HepG2 (cell line): ENCODE data around the gene ST8SIA4. TPM values are rescaled to one million over a fixed set of nuclear protein-coding genes. Genes with fewer than 3 reads are reported as not detected.

Experiments
- ATAC-seq: fragments of 200-7000 bp; cut with Tn5 transposase; 3 replicates; pipeline ENCODE4 v1.9.1; 2020; ENCODE audit warnings: mild to moderate bottlenecking, moderate library complexity
- BruUV-seq: library from RNA; stranded (reverse); fragments of 400-500 nt; replicated peaks from 2 replicates; lab custom pipeline; 2021; lab: Mats Ljungman, UMichigan
- CTCF ChIA-PET: fragments of 300-600 bp; formaldehyde crosslinking; extraction: SDS; loops from one replicate; lab custom pipeline; 2021; ENCODE audit warnings: low total read pairs, inconsistent platforms, low intra/inter-chr PET ratio; lab: Yijun Ruan, JAX
- POLR2A ChIA-PET: fragments of 350-600 bp; sonication (Branson Sonifier 250); formaldehyde crosslinking; loops from one replicate; lab custom pipeline; 2020; ENCODE audit warnings: antibody characterized with exemption, inconsistent platforms; lab: Yijun Ruan, JAX
- DNase-seq: peaks from one replicate; pipeline ENCODE4 v3.0.0-alpha.2; 2015; ENCODE audit warnings: low spot score
- FAIRE-seq: peaks from 3 replicates; lab custom pipeline; 2011; peaks lifted over from hg19 to GRCh38; lab: Jason Lieb, UNC
- H2AFZ ChIP-seq: one replicate; pipeline ENCODE4 v1.6.1; 2011; ENCODE audit warnings: low read length, inconsistent platforms
- H3K27ac ChIP-seq: fragments of 300-600 bp; 3 replicates; pipeline ENCODE4 v1.8.0; 2011; ENCODE audit warnings: mixed run types, mild to moderate bottlenecking, mixed read lengths, low read length, inconsistent platforms; ENCODE audit not compliant: insufficient read depth; ENCODE audit errors: extremely low read length
- H3K27me3 ChIP-seq, 2 experiments: fragments of 200-600 bp in 1 of 2; 2 replicates in 1 of 2; 3 replicates in 1 of 2; pipeline versions ENCODE4 v1.6.0 to v1.8.0; 2011; ENCODE audit warnings: low read length in 2 of 2, mild to moderate bottlenecking in 2 of 2, moderate library complexity in 2 of 2, inconsistent platforms in 1 of 2; ENCODE audit not compliant: insufficient read depth in 2 of 2, control insufficient read depth in 1 of 2
- H3K36me3 ChIP-seq, 2 experiments: fragments of 200-600 bp in 1 of 2; replicated peaks in 1 of 2; 2 replicates in 1 of 2; 3 replicates in 1 of 2; pipeline versions ENCODE4 v1.5.1 to v1.8.0; 2011; ENCODE audit warnings: low read length in 2 of 2, inconsistent platforms in 1 of 2; ENCODE audit not compliant: insufficient read depth in 2 of 2, control insufficient read depth in 1 of 2
- H3K4me1 ChIP-seq: 2 replicates; pipeline ENCODE4 v1.5.1; 2012; ENCODE audit warnings: low read length, inconsistent platforms; ENCODE audit not compliant: insufficient read depth
- H3K4me2 ChIP-seq: 2 replicates; pipeline ENCODE4 v1.6.0; 2011; ENCODE audit warnings: low read depth, low read length, inconsistent platforms
- H3K4me3 ChIP-seq, 3 experiments: fragments of 200-600 bp in 1 of 3; sonication (generic), shearing (Covaris generic) in 1 of 3; replicated peaks in 1 of 3; 2 replicates each; pipeline ENCODE4 v1.5.1; 2011 to 2016; ENCODE audit warnings: low read length in 3 of 3, inconsistent platforms in 2 of 3, low read depth in 2 of 3, mild to moderate bottlenecking in 2 of 3, control low read depth in 1 of 3, mixed read lengths in 1 of 3; ENCODE audit not compliant: insufficient read depth in 1 of 3
- H3K79me2 ChIP-seq: one replicate; pipeline ENCODE4 v1.6.1; 2011; ENCODE audit warnings: low read length, inconsistent platforms; ENCODE audit not compliant: insufficient read depth
- H3K9ac ChIP-seq: 2 replicates; pipeline ENCODE4 v1.6.0; 2011; ENCODE audit warnings: mild to moderate bottlenecking, low read depth, low read length, inconsistent platforms; ENCODE audit not compliant: insufficient read depth
- H3K9me3 ChIP-seq: 2 replicates; pipeline ENCODE4 v1.5.1; 2012; ENCODE audit warnings: mild to moderate bottlenecking, low read length
- H4K20me1 ChIP-seq: 2 replicates; pipeline ENCODE4 v1.6.0; 2011; ENCODE audit warnings: inconsistent platforms, mild to moderate bottlenecking, low read length, moderate library complexity; ENCODE audit not compliant: insufficient read depth
- CCAR2 ChIP-seq: fragments of 200-400 bp; formaldehyde crosslinking; optimal IDR thresholded peaks from 2 replicates; pipeline ENCODE3; 2018; ENCODE audit warnings: low read depth, mild to moderate bottlenecking, low read length, moderate library complexity
- CTCF ChIP-seq: sonication (generic); formaldehyde crosslinking; IDR thresholded peaks from 2 replicates; pipeline ENCODE4 v1.5.0; 2020; ENCODE audit warnings: mild to moderate bottlenecking, missing genetic modification reagents, moderate library complexity
- EED ChIP-seq: sonication (generic); formaldehyde crosslinking; IDR thresholded peaks from 2 replicates; pipeline ENCODE4 v1.5.0; 2020; ENCODE audit warnings: mild to moderate bottlenecking, missing genetic modification reagents
- NFIC ChIP-seq: IDR thresholded peaks from 2 replicates; pipeline ENCODE4 v1.6.1; 2012; ENCODE audit warnings: mild to moderate bottlenecking, low read length, inconsistent platforms
- PRDM15 ChIP-seq: sonication (generic); formaldehyde crosslinking; IDR thresholded peaks from 2 replicates; pipeline ENCODE4 v1.4.0; 2020; ENCODE audit warnings: missing genetic modification reagents
- PREB ChIP-seq: sonication (generic); formaldehyde crosslinking; IDR thresholded peaks from 2 replicates; pipeline ENCODE4 v1.4.0; 2020; ENCODE audit warnings: missing genetic modification reagents
- RFX1 ChIP-seq: fragments of 450-650 bp; IDR thresholded peaks from 2 replicates; pipeline ENCODE4 v1.6.1; 2017
- SP5 ChIP-seq: IDR thresholded peaks from 2 replicates; pipeline ENCODE4 v1.6.1; 2016; ENCODE audit warnings: low read depth, borderline replicate concordance
- TAF1 ChIP-seq: sonication (generic); formaldehyde crosslinking; IDR thresholded peaks from 2 replicates; pipeline ENCODE4 v1.4.0; 2020; ENCODE audit warnings: missing genetic modification reagents
- TMF1 ChIP-seq: sonication (generic); formaldehyde crosslinking; IDR thresholded peaks from 2 replicates; pipeline ENCODE4 v1.8.1; 2022; ENCODE audit warnings: low read depth, missing genetic modification reagents
- ZNF431 ChIP-seq: sonication (generic); formaldehyde crosslinking; IDR thresholded peaks from 2 replicates; pipeline ENCODE4 v1.9.0; 2022; ENCODE audit warnings: missing genetic modification reagents, low read depth, mild to moderate bottlenecking, borderline replicate concordance
- ZNF577 ChIP-seq: sonication (generic); formaldehyde crosslinking; IDR thresholded peaks from 2 replicates; pipeline ENCODE4 v1.4.0; 2020; ENCODE audit warnings: mild to moderate bottlenecking, low read depth, missing genetic modification reagents, borderline replicate concordance
- ZNF740 ChIP-seq: sonication (generic); formaldehyde crosslinking; IDR thresholded peaks from 2 replicates; pipeline ENCODE4 v1.4.0; 2020; ENCODE audit warnings: missing genetic modification reagents
- ZNF839 ChIP-seq: sonication (generic); formaldehyde crosslinking; IDR thresholded peaks from 2 replicates; pipeline ENCODE4 v1.4.0; 2020; ENCODE audit warnings: missing genetic modification reagents, mild to moderate bottlenecking, borderline replicate concordance
- ZNF850 ChIP-seq: sonication (generic); formaldehyde crosslinking; conservative IDR thresholded peaks from 2 replicates; pipeline ENCODE4 v1.9.0; 2021; ENCODE audit warnings: mild to moderate bottlenecking, missing genetic modification reagents
- WGBS: methylation state at CpG from one replicate; pipeline ENCODE4 v1.1.6; 2017; ENCODE audit warnings: low lambda C conversion rate; 5-methylcytosine and 5-hydroxymethylcytosine counted together
- in situ Hi-C: cut with HindIII; loops from 2 replicates; pipeline ENCODE4 v1.10.0; 2017; ENCODE audit warnings: low pct_unique_long_range_greater_than_20kb; ENCODE audit not compliant: extremely low pct_ligation_motif_present
- intact Hi-C: fragments of 100-400 bp; cut with micrococcal nuclease; formaldehyde crosslinking; loops from one replicate; pipeline ENCODE4 v1.10.0; 2022; ENCODE audit not compliant: unreplicated experiment
- polyA plus RNA-seq, 8 experiments: library from polyadenylated mRNA; depleted of rRNA in 3 of 8; stranded (reverse) in 7 of 8; unstranded in 1 of 8; fragments of >200 nt; fragmentation: Illumina TruSeq in 4 of 8; extraction: Trizol in 4 of 8; gene quantifications; 2 replicates each; pipeline versions ENCODE4 v1.2.1 to v1.2.3, GENCODE V29; 2011 to 2016; ENCODE audit warnings: low read depth in 4 of 8, missing spikeins in 1 of 8, mixed read lengths in 1 of 8; ENCODE audit not compliant: insufficient read depth in 1 of 8
- total RNA-seq, 5 experiments: library from RNA; depleted of rRNA; stranded (reverse); fragments of >200 nt; fragmentation: Illumina TruSeq; extraction: Trizol; gene quantifications; 2 replicates each; pipeline ENCODE4 v1.2.3, GENCODE V29; 2016; ENCODE audit warnings: low read depth in 1 of 5

Gene ST8SIA4
- total and polyA plus RNA-seq, 2 of the 13 experiments (the other 11 are each of a cell fraction or from before 2014, with no cell fraction given) = not detected

- POLR2A ChIA-PET = no interaction called here
- no peak overlapping the region for H3K9ac ChIP-seq
- BruUV-seq = no TSS peak
These were observed 10.2 kb upstream of the ST8SIA4 start for GRCh38 chr5:100913298-100913697.

More at GRCh38 chr5:100913298-100913697, 10.2 kb upstream of the ST8SIA4 start:
- Histone ChIP-seq H3K79me2 (no peaks in the 10 kb centered on the region), H3K4me3 (no peak overlapping the region), H3K36me3 (no peaks in the 10 kb centered on the region), H4K20me1 (no peaks in the 10 kb centered on the region), H3K4me2 (no peak overlapping the region), H3K9me3 (no peaks in the 10 kb centered on the region), H3K27ac (no peak overlapping the region), H3K27me3 (no peaks in the 10 kb centered on the region; a peak in 1 of 5 replicates), H2AFZ (no peak overlapping the region), H3K4me1 (no peaks in the 10 kb centered on the region)
- FAIRE-seq (no peak), ATAC-seq (no peak), DNase-seq (no peak)
- CTCF ChIA-PET = no interaction called here
- intact Hi-C loops = no loop called here
- 3% methylated on average over 2 of the region's 2 CpGs for WGBS
- TF ChIP-seq EED (CRISPR knock-in tag) = no peak
- no peak for TF ChIP-seq NFIC
- TF ChIP-seq PRDM15 (CRISPR knock-in tag) = no peak
- no peak for TF ChIP-seq CCAR2
- no peak for TF ChIP-seq CTCF (CRISPR knock-in tag)
- TF ChIP-seq RFX1 = no peak
- TF ChIP-seq SP5 (CRISPR knock-in tag) = no peak
- no peak for TF ChIP-seq TAF1
- no peak for TF ChIP-seq ZNF740 (CRISPR knock-in tag)
- TF ChIP-seq ZNF850 (CRISPR knock-in tag) = no peak
- no peak for TF ChIP-seq ZNF839 (CRISPR knock-in tag)
- no peak for TF ChIP-seq ZNF577 (CRISPR knock-in tag)
- TF ChIP-seq ZNF431 (CRISPR knock-in tag) = no peak
- no peak for TF ChIP-seq PREB (CRISPR knock-in tag)
- TF ChIP-seq TMF1 (CRISPR knock-in tag) = no peak
- in situ Hi-C loops = no loop called here
